ENCODE data around the gene ABCC3.
A peak's percentile ranks its signal among the peaks of the same experiment; 100 is the strongest.
"Not testable (repeated sequence)": the region's sequence is repeated elsewhere in the genome, so short reads cannot be mapped to it uniquely, and the experiment has no call there.

The ABCC3 gene

GRCh38 chr17:50697062-50697461, 62.4 kb downstream of the ABCC3 start:
- DNase-seq (ENCODE audit: low read depth in 3 of 3, low spot score in 1 of 3): no peak

- no peak for DNase-seq (ENCODE audit: low read depth in 3 of 3, low spot score in 1 of 3)
These were observed 63.1 kb downstream of the ABCC3 start for GRCh38 chr17:50697663-50698272.

DNA sequence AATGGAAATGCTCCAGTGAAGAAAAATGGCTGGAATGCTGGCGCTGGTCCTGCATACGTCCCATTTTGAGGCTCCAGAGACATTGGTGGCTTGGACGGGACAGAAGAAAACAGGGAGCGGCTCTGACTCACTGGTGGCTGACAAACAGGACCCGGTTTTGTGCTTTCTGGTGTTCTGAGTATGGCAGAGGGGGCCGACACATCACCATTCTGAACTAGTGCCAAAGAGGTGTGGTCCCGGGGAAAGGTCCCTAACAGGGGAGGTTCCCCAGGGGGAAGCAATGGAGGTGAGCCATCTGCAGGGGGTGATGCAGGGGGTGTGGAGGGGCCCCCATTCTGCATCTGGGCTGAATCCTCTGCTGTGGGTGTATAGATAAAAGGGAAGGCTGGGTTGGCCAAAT, 64.7 kb downstream of the ABCC3 start:
- DNase-seq (ENCODE audit: low read depth in 3 of 3, low spot score in 1 of 3): no peak

DNA sequence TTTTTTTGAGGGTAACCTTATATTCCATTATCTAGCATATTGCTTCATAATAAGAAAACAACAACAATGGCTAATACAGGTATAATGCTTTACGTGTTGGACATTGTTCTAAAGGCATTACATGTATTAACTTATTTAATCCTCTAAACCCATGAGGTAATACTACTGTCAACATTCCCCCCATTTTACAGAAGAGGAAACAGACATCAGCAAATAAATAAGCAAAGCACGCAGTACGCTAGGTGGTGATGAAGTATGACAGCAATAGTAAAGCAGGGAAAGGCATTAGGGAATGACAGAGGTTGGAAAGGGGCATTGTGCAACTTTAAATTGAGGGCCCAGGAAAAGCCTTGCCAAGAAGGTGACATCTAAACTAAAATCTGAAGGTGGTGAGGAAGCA, 68.5 kb downstream of the ABCC3 start:
- DNase-seq (ENCODE audit: low read depth in 3 of 3, low spot score in 1 of 3): no peak

GRCh38 chr17:50707289-50708049, 72.8 kb downstream of the ABCC3 start, which contains the start of gene ANKRD40:
TSS of gene ANKRD40 (minus strand) at chr17:50707914. CDS start at chr17:50707654, 260 bp downstream.
- peak; percentile 74 to 91 (median 83) for DNase-seq (ENCODE audit: low read depth in 3 of 3, low spot score in 1 of 3)

DNA sequence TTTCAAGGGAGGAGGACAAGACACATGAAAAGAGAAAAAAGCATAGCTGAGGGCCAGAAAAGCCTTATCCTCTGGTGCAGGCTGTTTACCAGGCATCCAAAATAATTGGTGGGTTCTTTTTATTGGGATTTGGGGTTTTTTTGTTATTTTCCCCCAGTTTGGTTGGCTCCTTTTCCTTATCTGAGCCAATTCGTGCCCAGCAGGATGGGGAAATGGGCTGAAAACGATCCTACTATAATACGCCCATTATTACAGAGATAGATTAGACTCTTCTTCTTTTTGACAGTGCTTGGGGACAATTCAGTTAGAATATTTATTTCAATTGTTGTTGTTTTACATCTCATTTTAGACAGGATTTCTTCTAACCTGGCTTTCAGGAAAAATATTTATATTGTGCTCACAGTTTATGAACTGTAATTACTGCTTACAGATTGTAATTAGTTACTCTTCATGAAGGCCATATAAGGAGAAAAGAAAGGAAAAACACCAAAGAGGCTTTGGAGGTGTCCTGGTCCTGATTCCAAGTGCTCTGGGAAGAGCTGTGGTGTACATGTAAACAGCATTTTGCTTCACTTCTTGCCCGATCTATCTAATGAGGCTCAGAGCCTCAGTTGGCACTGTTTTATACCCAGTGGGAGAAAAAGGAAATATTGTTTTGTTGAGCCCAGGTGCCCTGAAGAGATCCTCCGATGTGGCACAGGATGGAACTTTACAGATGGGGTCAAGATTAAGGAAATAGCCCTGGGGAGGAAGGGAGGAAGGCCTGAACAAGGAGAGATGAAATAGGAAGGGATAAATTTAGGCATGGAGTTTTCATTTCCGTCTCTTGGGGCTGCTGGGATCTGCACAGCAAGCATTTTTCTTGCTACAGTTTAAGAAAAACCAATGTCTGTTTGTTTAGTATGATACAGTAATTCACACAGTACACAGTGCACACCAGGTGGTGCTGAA, 73.6 kb downstream of the ABCC3 start:
- no peak for DNase-seq (ENCODE audit: low read depth in 3 of 3, low spot score in 1 of 3)

- DNase-seq (ENCODE audit: low read depth in 3 of 3, low spot score in 1 of 3): not testable (repeated sequence)
These were observed 74.4 kb downstream of the ABCC3 start for GRCh38 chr17:50709053-50709452.

DNA sequence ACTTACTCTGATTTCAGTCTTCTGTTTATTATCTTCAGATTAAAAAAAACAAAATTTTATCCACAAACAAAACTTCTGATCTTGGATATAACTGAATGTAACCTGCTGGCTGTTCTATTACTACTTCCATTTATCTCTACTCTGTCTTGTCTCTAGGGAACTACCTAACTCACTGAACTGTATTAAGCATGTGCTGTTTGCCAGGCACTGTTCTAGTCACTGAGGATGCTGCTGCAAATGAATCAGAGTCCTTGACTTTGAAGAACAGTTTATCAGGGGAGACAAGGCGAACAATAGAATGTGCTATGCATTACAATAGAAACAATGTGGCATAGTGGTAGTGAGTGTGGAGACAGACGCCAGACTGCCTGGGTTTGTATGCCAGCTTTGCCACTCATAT, 75.3 kb downstream of the ABCC3 start:
- no peak for DNase-seq (ENCODE audit: low read depth in 3 of 3, low spot score in 1 of 3)

GRCh38 chr17:50710650-50711049, 76.0 kb downstream of the ABCC3 start:
- no peak for DNase-seq (ENCODE audit: low read depth in 3 of 3, low spot score in 1 of 3)

DNA sequence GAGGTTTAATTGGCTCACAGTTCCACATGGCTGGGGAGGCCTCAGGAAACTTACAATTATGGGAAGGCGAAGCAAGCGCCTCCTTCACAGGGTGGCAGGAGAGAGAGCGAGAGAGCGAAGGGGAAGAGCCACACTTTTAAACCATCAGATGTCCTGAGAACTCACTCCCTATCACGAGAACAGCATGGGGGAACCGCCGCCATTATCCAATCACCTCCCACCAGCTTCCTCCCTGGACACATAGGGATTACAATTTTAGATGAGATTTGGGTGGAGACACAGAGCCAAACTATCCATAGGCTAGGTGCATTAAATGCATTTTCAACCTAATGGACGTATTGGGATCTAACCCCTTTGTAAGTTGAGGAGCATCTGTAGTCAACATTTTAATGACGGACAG, 78.0 kb downstream of the ABCC3 start:
- DNase-seq (ENCODE audit: low read depth in 3 of 3, low spot score in 1 of 3): no peak

- DNase-seq (ENCODE audit: low read depth in 3 of 3, low spot score in 1 of 3): no peak
These were observed 80.8 kb downstream of the ABCC3 start for GRCh38 chr17:50715471-50715870.

DNA sequence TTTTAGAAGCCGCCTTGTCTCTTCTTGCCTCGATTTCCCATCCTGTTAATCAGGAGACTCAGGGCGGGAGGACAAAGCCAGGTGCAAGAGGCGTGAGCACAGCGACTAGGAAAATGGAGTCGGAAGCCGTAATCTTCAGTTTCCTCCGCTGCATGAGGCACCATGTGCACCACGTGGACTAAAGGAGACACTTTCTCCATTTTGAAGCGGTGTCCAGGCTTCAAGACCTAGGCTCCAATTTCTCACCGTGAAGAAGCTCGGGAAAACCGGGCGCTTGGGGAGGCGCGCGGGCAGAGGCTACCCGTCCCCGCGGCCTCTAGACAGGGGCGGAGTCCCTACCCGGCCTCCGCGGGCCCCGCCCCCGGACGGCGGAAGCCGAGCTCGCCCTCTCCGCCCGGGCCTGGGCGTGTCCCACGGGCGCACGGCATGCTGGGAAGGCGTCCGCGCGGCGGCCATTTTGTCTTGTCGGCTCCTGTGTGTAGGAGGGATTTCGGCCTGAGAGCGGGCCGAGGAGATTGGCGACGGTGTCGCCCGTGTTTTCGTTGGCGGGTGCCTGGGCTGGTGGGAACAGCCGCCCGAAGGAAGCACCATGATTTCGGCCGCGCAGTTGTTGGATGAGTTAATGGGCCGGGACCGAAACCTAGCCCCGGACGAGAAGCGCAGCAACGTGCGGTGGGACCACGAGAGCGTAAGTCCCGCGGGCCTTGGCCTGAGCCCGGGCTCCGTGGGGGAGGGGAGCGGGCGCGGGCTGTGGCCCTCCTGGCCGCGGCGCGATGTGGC, 84.7 kb downstream of the ABCC3 start, which contains the start of gene LUC7L3:
TSS of gene LUC7L3 (plus strand) at position 460 of the 780 bp plus-strand sequence. CDS start at position 590, 130 bp downstream.
- DNase-seq (ENCODE audit: low read depth in 3 of 3, low spot score in 1 of 3): peak; percentile 77 to 90 (median 85)

DNA sequence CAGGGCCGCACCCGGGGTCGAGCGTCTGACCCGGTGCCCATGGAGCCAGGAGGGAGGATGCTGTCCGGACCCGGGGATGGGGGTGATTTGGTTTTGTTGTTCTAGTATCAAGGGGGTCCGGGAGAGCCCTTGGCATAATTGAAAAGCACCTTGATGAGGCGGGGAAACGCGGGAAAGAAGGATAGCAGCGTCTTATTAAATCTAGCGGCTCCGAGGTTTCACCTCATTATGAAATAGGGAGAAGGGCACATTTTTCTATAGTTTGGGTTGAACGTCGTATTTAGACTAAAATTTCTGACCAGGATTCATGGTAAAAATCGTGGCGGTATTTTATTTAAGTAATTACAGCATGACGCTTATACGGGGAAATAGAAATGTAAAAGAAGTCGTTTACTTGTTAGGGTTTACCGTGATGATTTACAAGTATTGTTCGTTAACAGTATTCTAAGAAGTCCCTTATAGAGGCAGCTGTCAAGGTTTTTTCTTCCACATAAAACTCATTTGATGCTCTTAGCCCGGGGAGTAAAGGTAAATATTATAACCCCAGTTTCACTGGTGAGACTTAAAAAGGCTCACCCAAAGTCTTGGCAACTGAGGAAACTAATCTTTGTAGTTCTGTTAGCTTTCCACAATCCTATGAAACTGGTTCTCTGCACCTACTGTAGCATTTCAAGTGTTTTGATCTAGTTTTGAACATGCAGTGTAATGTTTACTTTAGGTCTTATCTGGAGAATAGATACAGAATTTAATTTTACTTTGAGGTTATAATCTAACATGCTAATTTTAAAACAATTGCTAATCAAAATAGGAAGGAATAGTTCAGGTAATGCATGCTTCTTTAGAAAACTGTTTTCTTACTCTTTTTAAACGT, 85.5 kb downstream of the ABCC3 start:
- no peak for DNase-seq (ENCODE audit: low read depth in 3 of 3, low spot score in 1 of 3)

- DNase-seq (ENCODE audit: low read depth in 3 of 3, low spot score in 1 of 3): no peak
These were observed 86.7 kb downstream of the ABCC3 start for GRCh38 chr17:50721194-50722010.

DNA sequence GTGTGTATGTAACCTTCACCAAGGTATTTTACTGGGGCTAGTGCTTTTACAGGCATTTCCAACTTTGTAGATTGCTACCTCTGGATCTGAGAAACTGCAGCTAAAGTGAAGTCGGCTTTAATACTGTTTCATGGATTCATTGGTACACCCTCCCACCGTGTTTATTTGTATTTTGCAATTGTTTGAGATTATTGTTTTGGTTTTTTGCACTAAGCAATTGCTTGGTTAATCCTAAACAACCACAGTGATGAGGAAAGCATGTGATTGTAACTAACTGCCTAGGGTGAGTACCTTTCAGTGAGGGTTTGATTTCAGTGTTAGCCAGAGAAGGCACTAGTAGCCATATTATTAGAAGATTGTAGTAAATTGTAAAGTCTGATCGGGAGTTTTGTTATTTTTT, 88.1 kb downstream of the ABCC3 start:
- DNase-seq (ENCODE audit: low read depth in 3 of 3, low spot score in 1 of 3): no peak

DNA sequence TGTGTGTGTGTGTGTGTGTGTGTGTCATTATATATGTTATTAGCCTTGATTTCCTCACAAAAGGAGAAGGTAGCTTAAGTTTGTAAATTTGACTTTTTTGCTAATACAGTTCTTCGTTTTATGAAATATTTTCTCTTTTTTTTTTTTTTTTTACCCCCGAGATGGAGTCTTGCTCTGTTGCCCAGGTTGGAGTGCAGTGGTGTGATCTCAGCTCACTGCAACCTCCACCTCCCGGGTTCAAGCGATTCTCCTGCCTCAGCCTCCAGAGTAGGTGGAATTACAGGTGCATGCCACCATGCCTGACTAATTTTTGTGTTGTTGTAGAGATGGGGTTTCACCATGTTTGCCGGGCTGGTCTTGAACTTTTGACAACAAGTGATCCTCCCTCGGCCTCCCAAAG, 89.9 kb downstream of the ABCC3 start:
- not testable (repeated sequence) for DNase-seq (ENCODE audit: low read depth in 3 of 3, low spot score in 1 of 3)

GRCh38 chr17:50725769-50726655, 91.3 kb downstream of the ABCC3 start:
- DNase-seq (ENCODE audit: low read depth in 3 of 3, low spot score in 1 of 3): no peak

DNA sequence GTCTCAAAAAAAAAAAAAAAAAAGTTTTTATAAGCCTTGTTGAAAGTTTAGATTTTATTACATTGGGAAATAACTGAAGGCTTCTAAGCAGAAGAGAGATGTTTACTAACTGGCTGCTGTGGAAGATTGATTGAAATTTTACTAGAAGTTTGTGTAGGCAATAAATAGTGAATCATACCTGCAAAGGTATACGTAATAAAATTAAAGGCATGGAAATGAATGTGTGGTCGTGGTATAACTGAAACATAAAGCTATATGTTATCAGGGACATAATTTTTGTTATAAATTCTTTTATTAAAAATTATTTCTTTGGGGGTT, 93.4 kb downstream of the ABCC3 start:
- no peak for DNase-seq (ENCODE audit: low read depth in 3 of 3, low spot score in 1 of 3)

Measured in stimulated activated CD4-positive, alpha-beta T cell treated with anti-CD3 and anti-CD28 coated beads, TNF-alpha, amount 100 ng/mL, for 1 hour (primary cell).